GM18867 (cell line): ENCODE results near the gene BDH2.

Source experiments
- ATAC-seq: cut with Tn5 transposase; IDR thresholded peaks from one replicate; pipeline ENCODE4 v1.9.1; 2021; ENCODE audit warnings: mild to moderate bottlenecking, moderate library complexity; ENCODE audit not compliant: unreplicated experiment

The BDH2 gene

GRCh38 chr4:103099691-103100392 lies at the start of gene BDH2:
Gene BDH2, minus strand, starts transcription at chr4:103099834. Its CDS starts 3,580 bp downstream, at chr4:103096254.
- ATAC-seq = peak; percentile 98

- no peak for ATAC-seq
Observed at GRCh38 chr4:103144926-103145325, 45.3 kb upstream of the BDH2 start.

GRCh38 chr4:103137446-103137827 lies 37.8 kb upstream of the BDH2 start:
- ATAC-seq = no peak

- ATAC-seq = no peak
Observed at GRCh38 chr4:103136671-103137445, 37.2 kb upstream of the BDH2 start.

DNA sequence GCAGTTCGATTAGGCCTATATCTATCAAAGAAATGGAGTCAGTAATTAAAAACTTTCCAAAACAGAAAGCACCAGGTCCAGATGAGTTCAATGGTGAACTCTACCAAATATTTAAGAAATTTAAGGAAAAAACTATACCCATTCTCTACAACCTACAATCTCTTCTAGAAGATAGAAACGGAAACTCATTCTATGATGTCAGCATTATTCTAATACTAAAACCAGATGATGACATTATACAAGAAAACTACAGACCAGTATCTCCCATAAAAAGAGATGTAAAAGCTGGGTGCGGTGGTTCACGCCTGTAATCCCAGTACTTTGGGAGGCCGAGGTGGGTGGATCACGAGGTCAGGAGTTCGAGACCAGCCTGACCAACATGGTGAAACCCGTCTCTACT lies 29.5 kb upstream of the BDH2 start:
- no peak for ATAC-seq

- ATAC-seq = no peak
Observed at GRCh38 chr4:103126126-103126525, 26.5 kb upstream of the BDH2 start.

GRCh38 chr4:103123114-103123513 lies 23.5 kb upstream of the BDH2 start:
- no peak for ATAC-seq

- ATAC-seq = no peak
Observed at GRCh38 chr4:103118166-103118565, 18.5 kb upstream of the BDH2 start.

DNA sequence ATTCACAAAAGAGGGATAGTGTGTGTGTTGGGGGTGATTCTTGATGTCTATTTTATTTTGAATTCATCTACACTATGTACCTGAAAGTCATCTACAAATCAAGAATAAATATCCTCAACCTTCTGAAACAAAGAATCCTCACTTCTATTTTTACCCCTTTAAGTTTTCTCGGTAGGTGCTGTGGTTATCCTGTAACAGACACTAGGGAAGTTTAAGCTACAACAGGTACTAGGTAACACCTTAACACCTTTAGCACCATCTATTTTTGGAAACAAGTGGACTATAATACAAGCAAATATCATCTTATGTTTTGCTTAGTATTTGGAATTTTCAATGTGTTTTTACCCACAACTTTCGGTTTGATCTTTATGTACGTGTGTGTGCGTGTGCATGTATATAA lies 12.0 kb upstream of the BDH2 start:
- no peak for ATAC-seq

GRCh38 chr4:103108542-103108941 lies 8.9 kb upstream of the BDH2 start:
- no peak for ATAC-seq

GRCh38 chr4:103105558-103106356 lies 6.1 kb upstream of the BDH2 start:
- ATAC-seq = no peak

DNA sequence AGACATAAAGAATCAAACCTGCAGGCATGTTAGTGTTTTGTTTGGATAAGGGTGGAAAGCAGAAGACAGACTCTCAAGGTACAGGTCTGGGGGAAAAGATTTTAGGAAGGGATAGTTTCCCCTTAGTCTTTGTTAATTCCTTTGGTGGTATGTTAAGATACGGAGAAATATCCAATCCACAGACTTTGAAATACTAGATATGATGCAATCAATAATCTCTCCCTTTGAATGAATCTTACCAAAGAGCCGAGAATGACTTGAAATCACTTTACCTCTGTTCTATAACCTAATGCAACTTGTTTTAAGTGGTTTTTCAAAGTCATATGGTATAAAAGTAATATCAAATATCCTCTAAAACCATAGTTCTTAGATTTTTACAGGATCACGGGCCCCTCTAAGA lies 5.3 kb upstream of the BDH2 start:
- ATAC-seq = no peak

GRCh38 chr4:103100691-103101090 lies 1.1 kb upstream of the BDH2 start:
- no peak for ATAC-seq

DNA sequence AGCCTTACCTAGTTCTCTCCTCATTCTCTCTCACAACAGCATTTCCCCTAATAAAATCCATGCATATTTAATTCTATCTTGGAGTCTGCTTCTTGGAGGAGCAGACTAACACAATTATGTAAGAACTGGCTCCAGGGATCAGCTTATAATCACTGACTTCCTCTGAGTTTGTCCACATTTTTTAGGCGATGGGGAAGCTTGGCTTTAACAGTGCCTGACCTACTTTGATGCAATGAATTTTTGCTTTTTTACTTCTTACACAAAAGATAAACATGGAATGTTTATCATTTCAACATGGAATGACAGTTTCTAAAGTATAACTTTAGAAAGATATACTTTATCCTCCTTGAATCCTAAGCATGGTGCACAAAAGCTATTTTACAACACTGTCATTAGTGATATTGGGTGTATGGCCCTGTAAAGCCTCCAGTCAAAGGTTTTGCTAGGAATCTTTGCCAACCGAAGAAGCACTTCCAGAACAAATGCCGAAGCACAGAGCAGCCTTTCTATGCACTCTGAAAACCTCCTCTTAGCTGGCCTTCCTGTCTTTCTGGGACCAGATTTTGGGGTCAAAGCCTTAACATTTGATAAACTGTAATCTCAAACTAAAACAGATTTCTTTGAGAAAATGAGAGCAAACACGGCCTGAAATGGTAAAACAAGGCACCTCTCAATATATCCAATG lies 736 bp downstream of the BDH2 start:
- no peak for ATAC-seq

DNA sequence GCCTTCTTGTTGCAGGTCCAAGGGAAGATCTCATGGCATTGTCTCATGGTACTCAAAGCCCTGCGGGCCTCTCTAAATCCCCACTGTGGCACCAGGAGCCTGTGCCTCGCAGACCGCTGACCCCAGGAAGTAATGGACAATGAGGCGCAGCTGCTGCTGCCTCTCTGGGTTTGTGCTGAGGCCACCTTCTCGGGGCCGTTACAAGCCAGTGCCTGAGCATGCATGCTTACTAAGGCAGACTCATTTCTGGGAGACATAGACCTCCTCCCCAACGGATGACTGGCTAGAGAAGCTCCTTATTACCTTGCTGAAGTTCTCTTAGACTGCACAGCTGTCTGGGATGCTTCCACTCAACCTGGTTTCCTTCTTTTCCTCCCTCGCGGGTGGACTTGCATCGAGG lies 1.3 kb downstream of the BDH2 start:
- no peak for ATAC-seq

DNA sequence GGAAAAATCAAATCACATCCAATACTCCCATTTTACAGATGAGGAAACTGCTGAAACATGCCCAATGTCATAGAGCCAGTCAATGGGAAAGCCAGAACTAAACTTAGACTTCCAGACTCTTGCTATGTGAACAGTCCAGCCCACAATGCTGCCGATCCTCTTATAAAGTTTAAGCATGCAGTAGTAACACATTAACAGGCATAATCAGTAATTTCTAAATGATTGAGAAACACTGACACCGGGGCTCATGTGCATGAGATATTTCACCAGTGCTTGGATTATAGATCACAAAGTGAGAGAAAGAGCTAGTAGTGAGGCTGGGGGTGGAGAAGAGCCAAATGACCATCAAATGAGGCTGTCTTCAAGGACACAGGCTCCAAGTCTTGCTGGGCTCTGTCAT lies 2.5 kb downstream of the BDH2 start:
- ATAC-seq = no peak

- ATAC-seq = no peak
Observed at GRCh38 chr4:103095080-103095479, 4.6 kb downstream of the BDH2 start.

DNA sequence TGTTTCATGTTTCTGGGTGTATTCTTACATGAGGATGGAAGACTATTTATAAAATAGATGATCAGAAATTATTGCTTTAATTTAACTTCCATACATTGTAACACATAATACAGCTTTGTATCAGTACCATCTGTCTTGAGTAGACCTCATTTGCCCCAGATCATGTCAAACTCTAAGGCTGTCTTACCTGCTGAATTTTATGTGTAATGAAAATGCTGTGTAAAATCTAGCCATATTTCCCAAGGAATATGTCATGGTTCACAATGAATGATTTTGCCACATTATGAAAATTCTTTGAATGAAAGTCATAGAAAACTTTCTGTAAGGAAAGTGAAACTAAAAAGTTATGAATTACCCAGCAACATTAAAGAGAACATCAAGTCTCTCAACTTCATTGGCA lies 7.4 kb downstream of the BDH2 start:
- ATAC-seq = peak; percentile 35

GRCh38 chr4:103091601-103092223 lies 7.9 kb downstream of the BDH2 start:
- peak; percentile 75 for ATAC-seq

GRCh38 chr4:103089481-103089880 lies 10.2 kb downstream of the BDH2 start:
- no peak for ATAC-seq

DNA sequence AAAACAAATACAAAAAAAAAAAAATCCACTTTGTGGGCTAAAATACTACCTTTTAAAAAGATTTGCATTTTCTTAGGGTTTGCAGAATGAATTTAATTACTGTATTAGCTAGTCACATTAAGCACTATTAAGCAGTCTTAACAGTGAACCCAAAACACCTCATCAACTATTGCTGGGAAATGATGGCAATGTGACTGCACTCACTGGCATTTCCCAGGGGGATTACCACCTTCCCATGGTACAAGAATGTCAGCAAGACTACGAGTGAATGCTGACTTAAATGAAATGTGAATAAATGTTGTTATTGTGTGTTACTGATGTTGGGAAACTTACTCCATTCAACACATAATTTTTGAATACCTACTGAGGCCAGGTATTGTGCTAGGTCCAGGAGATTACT lies 13.1 kb downstream of the BDH2 start:
- no peak for ATAC-seq
